Activated CD4-positive, alpha-beta T cell treated with anti-CD3 and anti-CD28 coated beads for 36 hours (primary cell): ENCODE data around the gene MRPL27. TPM values are rescaled to one million over a fixed set of nuclear protein-coding genes. Genes with fewer than 3 reads are reported as not detected.

Source experiments
- total RNA-seq, 2 experiments: library from RNA; stranded (reverse); gene quantifications; one replicate each; pipeline ENCODE4 v1.2.3, GENCODE V29; 2021

MRPL27 gene
- total RNA-seq, 2 experiments from 2014 or later, result 40.1 to 56.2 TPM

Other genes with a start within 250 kb of the MRPL27 start
- gene SAMD14, start 243.0 kb downstream of the MRPL27 start, total RNA-seq, result 1 to 10 TPM in 1 of 2 experiments, under 1 TPM in 1; 0.77 to 1.1 TPM
- gene PPP1R9B, start 222.5 kb downstream of the MRPL27 start, total RNA-seq, result 10 to 100 TPM; 61.1 to 64.0 TPM
- gene SGCA, start 207.2 kb downstream of the MRPL27 start, total RNA-seq, result under 1 TPM in 1 of 2 experiments, not detected in 1; 0.26 TPM
- under 1 TPM; 0.55 to 0.70 TPM for gene COL1A1, start 171.6 kb downstream of the MRPL27 start, total RNA-seq
- gene TMEM92, start 98.7 kb downstream of the MRPL27 start, total RNA-seq, result under 1 TPM; 0.23 TPM
- gene XYLT2, start 27.1 kb downstream of the MRPL27 start, total RNA-seq, result 10 to 100 TPM; 29.8 to 30.4 TPM
- 10 to 100 TPM; 38.3 to 40.8 TPM for gene EME1, start within 50 bp of the MRPL27 start, total RNA-seq
- 10 to 100 TPM; 74.4 to 82.7 TPM for gene LRRC59, start 24.3 kb upstream of the MRPL27 start, total RNA-seq
- 10 to 100 TPM; 15.0 to 15.7 TPM for gene ACSF2, start 53.0 kb upstream of the MRPL27 start, total RNA-seq
- gene CHAD, start 95.7 kb upstream of the MRPL27 start, total RNA-seq, result not detected
- gene RSAD1, start 105.7 kb upstream of the MRPL27 start, total RNA-seq, result 10 to 100 TPM; 21.5 to 29.0 TPM
- gene MYCBPAP, start 135.3 kb upstream of the MRPL27 start, total RNA-seq, result 1 to 10 TPM; 1.4 to 1.8 TPM
- not detected for gene EPN3, start 159.6 kb upstream of the MRPL27 start, total RNA-seq
- 10 to 100 TPM in 1 of 2 experiments, 1 to 10 TPM in 1; 9.0 to 10.7 TPM for gene SPATA20, start 174.0 kb upstream of the MRPL27 start, total RNA-seq
- not detected for gene CACNA1G, start 187.5 kb upstream of the MRPL27 start, total RNA-seq